T47D (cell line): Measurements from ENCODE around the gene GLTP.
"Not testable (repeated sequence)": the region's sequence is repeated elsewhere in the genome, so short reads cannot be mapped to it uniquely, and the experiment has no call there.

ENCODE experiments used
- DNase-seq, 2 experiments: peaks; one replicate each; pipeline versions ENCODE4 v3.0.0 to v3.0.0-alpha.2; 2011 to 2012; ENCODE audit warnings: low read depth in 1 of 2, low spot score in 1 of 2
- JUND ChIP-seq: IDR thresholded peaks from 2 replicates; pipeline ENCODE4 v1.6.1; 2012; ENCODE audit warnings: low read depth
- in situ Hi-C: cut with HindIII; loops from 2 replicates; pipeline ENCODE4 v1.10.0; 2016; ENCODE audit warnings: low sequenced_read_pairs, low pct_unique_long_range_greater_than_20kb

GLTP gene

DNA sequence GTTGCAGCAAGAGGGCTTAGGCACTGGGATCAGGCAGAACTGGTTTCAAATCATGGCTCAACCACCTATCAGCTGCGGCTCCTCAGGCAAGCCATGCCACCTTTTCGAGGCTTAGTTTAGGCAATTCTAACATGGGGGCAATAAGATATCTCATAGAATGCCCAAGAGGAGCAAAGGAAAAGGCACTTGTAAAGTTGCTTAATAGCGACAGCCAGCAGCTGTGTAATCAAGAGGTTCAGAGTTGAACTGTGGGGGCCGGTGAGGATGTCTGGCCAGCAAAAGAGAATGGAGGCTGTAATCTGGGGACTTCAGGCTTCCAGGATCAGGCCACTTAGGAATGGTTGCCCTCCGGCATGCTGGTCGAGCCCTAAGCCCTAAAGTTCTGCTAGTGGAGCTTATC lies 16.7 kb upstream of the GLTP start:
- no peak for DNase-seq
- in situ Hi-C loops = no loop called here
- no peak for TF ChIP-seq JUND

DNA sequence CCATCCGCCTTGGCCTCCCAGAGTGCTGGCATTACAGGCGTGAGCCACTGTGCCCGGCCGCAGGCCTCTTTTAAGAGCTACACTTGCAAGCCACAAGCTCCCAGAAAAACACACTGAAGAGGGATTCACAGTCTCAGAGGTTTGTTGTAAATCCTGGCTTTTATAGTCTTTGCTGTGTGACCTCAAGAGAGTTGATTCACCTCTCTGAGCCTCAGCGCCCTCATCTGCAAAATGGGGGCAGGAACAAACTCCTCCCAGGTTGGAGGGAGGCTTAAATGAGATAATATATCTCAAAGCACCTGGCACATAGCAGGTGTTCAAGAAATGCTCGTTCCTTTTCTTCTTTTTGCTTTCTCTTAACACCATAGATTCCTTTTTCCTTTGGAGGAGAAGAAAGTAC lies 15.8 kb upstream of the GLTP start:
- in situ Hi-C loops = no loop called here
- no peak for DNase-seq
- TF ChIP-seq JUND = no peak

DNA sequence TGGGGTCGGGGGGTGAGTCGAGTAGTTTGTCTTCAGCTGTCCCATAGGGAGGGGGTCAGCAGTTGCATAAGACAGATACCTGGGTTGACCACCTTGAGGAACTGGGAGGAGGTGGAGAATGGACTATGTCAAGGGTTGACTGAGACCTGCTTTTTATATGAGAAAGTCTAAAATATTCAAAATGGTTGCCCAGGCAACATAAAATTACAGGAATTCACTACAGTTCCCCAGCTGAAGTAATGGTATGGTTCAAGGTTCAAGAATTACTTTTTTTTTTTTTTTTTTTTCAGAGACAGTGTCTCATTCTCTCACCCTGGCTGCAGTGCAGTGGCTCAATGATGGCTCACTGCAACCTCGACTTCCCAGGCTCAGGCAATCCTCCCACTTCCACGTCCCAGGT lies 14.6 kb upstream of the GLTP start:
- in situ Hi-C loops = no loop called here
- TF ChIP-seq JUND = no peak
- no peak for DNase-seq

DNA sequence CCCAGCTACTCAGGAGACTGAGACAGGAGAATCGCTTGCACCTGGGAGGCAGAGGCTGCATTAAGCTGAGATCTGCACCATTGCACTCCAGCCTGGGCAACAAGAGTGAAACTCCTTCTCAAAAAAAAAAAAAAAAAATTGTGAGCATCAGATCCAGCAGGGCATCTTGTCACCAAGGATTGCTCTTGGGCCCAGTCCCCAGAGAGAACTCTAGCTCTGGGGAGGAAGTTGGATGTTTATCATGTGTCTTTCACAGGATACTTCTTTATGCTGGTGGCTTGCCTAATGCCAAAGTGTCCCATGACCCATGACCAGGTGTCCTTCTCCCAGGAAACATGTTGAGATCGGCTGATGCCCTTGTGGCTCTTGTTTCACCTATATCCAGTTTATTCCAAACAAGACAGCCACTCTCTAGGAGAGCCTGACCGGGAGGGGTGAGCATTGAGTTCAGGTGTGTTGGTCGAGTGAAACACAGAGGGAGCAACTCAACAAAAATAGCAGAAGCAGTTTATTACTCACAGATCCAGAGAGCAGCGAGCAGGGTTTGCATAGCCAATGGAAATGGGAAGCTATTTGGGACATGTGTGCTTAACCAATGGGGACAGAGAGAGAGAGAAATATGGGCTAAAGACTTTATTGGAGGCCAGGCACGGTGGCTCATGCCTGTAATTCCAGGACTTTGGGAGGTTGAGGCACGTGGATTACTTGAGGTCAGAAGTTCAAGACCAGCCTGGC lies 13.1 kb upstream of the GLTP start:
- no peak for TF ChIP-seq JUND
- DNase-seq = no peak
- in situ Hi-C loops = no loop called here

DNA sequence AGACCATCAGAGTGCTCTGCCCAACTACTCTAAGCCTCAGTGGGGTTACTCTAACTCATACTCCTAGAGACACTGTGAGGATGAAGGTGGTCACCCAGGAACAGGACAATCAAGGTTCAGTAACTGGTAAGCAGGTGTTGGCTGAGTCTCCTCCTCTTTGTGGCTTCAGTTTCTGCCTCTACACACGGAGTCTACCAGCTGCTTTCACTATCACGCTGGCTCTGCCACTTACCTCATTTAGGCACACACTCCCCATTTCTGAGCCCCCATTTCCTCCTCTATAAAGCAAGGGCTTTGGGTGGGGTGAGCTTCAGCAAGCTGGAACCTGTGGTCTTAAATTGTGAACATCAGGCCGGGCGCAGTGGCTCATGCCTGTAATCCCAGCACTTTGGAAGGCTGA lies 12.4 kb upstream of the GLTP start:
- no peak for TF ChIP-seq JUND
- in situ Hi-C loops = no loop called here
- DNase-seq = no peak

DNA sequence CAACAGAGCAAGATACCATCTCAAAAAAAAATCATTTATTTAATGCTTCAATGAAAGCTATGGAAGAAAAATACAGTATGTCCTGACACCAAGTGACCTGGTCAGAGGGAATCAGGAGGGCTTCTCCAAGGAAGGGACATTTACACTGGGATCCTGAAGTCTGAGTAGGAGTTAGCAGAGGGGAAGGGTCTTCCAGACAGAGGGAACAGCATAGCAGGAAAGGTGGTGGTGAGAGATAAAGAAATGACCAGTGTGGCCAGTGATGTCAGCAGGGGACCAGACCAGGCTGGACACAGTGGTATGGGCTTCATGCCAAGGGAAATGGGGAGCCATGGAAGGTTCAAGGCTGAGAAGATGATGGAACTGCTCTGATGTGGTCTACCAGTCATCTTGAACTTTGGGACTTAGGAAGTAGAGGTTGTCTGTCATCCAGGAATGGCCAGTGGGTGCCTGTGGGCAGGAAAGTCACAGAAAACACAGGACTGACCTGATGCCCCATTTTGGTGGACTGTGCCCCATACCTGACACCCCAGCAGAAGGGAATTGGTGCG lies 11.9 kb upstream of the GLTP start:
- TF ChIP-seq JUND = no peak
- in situ Hi-C loops = no loop called here
- DNase-seq = no peak

DNA sequence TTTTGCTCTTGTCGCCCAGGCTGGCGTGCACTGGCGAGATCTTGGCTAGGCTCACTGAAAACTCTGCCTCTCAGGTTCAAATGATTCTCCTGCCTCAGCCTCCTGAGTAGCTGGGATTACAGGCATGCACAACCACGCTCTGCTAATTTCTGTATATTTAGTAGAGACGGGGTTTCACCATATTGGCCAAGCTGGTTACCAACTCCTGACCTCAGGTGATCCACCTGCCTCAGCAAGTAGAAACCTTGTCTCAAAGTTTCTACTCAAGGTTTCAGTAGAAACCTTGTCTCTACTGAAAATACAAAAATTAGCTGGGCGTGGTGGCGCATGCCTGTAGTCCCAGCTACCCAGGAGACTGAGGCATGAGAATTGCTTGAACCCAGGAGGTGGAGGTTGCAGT lies 11.4 kb upstream of the GLTP start:
- DNase-seq, in situ Hi-C loops: not testable (repeated sequence)

DNA sequence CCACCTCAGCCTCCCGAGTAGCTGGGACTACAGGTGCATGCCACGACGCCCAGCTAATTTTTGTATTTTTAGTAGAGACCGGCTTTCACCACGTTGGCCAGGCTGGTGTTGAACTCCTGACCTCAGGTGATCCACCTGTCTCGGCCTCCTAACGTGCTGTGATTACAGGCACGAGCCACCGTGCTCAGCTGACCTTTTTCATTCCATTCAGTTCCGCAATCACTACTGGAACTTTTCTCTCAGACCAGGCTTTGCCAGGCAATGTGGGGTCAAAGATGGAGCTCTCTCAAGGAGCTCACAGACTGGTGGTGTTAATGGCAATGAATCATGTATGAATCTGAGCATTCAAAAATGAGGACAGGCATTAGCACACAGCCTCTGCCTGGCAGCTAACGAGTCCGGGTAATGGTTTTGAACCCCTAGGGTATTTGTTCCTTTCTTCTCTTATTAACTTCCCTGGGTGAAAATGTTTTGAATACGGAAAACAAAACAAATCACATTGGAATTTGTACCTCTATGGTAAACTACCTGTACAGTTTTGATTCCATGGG lies 10.4 kb upstream of the GLTP start:
- in situ Hi-C loops = no loop called here
- TF ChIP-seq JUND = no peak
- no peak for DNase-seq

DNA sequence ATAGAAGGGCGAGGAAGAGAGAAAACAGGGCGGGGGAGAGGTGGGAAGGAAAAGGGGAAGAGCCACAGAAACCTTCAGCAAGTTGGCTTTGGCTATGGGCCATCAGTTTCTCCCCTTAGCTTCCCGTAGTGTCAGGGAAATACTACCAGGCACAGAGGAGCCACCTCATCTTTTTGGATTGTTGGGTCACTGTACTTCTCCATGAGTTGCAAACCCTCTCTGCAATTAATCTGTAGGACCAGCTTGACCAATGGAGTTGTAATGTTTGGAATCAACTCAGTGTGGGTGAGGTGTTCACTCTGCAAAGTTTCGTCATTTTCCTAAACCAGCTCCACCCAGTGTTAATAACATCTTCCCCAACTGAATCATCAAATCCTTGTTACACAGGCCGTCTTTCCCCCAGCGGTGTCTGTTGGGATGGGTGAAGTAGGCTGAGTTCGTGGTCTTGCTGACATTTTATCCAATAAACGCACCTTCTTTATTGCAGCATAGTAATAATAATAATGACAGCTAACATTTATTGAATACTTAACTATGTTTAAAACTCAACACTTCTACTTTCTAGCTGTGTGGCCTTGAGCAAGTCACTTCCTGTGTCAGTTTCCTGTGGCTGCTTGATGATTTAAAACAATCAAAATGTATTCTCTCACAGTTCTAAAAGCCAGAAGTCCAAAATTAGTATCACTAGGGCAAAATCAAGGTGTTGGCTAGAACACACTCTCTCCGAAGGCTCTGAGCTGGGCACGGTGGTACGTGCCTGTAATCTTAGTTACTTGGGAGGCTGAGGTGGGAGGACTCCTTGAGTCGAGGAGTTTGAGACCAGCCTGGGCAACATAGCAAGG lies 8.1 kb upstream of the GLTP start:
- in situ Hi-C loops = no loop called here
- no peak for TF ChIP-seq JUND
- DNase-seq = no peak

DNA sequence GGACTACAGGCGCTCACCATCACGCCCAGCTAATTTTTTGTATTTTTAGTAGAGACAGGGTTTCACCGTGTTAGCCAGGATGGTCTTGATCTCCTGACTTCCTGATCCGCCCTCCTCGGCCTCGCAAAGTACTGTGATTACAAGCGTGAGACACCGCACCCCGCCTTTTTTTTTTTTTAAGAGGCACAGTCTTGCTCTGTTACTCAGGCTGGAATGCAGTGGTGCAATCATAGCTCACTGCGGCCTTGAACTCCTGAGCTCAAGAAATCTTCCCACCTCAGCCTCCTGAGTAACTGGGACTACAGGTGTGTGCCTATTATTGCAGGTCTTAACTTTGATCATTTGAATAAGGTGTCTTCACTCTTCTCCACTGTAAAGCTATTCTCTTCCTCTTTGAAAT lies 5.3 kb upstream of the GLTP start:
- no peak for DNase-seq
- no peak for TF ChIP-seq JUND
- in situ Hi-C loops = no loop called here

DNA sequence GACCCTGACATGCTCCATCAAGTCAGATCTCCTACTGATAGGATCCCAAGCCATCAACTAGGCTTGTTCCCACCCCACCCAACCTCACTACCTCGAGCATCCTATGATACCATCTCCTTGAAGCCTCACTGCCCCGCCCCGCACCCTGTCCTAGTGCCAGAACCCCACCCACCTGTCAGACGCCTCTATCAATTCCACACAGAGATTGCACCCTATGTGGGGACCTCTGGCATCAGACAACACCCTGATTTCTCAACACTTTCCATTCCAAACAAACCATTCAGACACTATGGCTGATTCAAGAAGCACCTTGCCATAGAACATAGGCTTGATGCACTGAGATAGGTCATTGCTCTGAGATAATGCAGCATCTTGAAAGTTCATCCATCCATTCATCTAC lies 3.1 kb upstream of the GLTP start:
- in situ Hi-C loops = no loop called here
- no peak for TF ChIP-seq JUND

DNA sequence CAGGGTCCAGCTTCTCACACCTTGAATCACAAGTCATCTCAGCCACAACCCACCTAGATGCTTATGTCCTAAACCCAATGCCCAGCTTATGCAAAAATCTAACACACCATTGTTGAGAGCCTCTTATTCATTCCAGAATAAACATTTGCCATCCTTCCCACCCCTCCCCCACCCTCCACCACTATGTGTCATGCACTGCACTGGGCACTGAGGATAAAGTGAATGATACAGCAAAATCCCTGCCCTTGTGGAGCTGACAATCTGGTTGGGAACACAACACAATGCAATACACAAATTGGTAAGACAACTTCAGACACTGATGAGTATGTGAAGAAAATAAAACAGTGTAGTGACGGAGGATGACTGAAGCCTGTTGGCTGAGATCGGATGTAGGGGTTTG lies 1.4 kb upstream of the GLTP start:
- in situ Hi-C loops = no loop called here
- no peak for TF ChIP-seq JUND
- DNase-seq = no peak

More for the DNA sequence above, 3.1 kb upstream of the GLTP start:
- no peak for DNase-seq

DNA sequence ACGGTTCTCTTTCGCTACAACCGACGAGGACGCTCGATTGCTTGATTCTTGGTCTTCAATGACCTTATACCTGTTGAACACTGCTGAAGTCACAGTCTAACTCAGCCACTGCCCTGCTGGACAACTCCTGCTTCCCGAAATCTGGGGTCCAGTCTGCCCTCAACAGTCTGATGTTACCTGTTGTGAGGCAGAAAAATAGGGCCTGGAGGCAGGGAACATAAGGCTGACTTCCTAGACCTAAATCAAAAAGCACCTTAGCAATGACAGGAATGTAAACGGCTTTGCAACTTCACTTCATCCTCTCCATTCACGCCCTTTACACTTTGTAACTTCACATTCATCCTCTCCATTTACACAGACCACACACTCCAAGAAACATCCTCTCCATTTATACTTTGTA lies 597 bp upstream of the GLTP start:
- no peak for TF ChIP-seq JUND
- DNase-seq = peak in 1 of 2 experiments; percentile 36
- in situ Hi-C loops = no loop called here
